NCI-H2196 (cell line): ENCODE data around the gene ATP10A.

Experiments used
- DNase-seq: peaks from one replicate; lab custom pipeline; 2025; ENCODE audit not compliant: unreplicated experiment; lab: John Stamatoyannopoulos, UW

Gene ATP10A

DNA sequence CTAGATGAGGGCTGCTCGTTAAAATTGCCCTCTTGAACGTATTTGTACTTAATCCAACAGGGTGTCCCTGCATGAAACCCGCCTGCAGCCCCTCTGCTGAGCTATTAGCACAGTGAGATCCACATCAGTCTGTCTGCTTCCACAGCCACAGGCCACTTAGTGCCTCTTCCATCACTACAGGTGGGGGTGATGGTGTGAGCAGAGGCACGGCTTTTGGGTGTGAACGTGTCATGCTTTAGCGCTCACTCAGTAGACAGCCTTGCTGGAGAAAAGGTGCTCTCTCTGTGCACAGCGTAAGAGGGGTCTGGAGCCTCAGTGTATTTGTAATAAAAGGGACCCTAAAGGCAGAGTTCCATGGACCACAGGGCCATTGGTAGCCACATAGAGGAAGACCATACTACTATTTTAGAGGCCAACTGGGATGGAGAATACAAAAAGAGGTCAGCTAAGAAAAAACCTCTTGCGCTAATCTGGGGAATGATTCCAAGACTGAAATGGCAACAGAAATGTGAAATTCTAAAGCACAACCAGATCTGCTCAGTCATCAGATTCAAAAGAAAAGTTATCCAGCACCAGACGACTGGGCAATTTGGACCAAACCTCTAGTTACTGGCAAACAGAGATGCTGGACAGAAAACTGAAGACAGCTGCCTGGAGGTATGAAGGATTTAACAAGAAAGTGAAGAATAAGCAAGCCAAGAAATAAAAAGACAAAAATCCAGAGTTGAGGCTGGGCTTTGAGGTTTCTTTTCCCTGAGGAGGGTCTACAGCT, 120.2 kb downstream of the ATP10A start:
- no peak for DNase-seq

DNA sequence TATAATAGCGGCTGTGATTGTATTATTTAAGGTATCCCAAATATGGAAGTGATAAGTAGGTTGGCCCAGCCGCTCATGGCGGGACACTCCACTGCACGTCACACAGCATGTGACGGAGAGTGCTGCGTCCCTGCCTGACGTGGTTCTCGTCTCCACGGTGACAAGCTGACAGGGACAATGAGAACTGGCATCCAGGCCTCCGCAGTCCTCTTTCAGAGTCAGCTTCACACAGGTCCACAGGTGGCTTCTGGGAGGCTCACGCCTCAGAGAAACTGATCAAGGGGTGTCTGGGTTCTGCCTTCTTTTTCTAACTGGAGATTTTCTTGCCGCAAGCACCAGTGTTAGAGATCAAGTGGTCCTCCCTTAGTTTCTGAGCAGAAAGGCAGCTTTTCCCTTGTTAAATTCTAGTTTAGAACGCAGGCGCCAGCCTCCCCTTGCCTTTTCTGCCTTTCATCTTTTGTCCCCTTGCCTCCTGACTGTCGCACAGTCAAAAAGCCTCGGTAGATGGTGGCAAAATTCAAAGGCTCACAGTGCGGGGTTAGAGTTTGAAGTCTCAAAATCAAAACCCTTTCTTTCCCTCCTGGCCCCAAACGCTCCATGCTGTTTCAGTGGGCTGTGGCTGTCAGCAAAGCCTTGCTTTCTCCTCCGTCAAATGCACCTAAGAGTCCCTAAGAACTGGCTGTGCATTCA, 120.9 kb downstream of the ATP10A start:
- DNase-seq, result no peak

- DNase-seq, result no peak
Measured at GRCh38 chr15:25741256-25741580, 121.9 kb downstream of the ATP10A start.

DNA sequence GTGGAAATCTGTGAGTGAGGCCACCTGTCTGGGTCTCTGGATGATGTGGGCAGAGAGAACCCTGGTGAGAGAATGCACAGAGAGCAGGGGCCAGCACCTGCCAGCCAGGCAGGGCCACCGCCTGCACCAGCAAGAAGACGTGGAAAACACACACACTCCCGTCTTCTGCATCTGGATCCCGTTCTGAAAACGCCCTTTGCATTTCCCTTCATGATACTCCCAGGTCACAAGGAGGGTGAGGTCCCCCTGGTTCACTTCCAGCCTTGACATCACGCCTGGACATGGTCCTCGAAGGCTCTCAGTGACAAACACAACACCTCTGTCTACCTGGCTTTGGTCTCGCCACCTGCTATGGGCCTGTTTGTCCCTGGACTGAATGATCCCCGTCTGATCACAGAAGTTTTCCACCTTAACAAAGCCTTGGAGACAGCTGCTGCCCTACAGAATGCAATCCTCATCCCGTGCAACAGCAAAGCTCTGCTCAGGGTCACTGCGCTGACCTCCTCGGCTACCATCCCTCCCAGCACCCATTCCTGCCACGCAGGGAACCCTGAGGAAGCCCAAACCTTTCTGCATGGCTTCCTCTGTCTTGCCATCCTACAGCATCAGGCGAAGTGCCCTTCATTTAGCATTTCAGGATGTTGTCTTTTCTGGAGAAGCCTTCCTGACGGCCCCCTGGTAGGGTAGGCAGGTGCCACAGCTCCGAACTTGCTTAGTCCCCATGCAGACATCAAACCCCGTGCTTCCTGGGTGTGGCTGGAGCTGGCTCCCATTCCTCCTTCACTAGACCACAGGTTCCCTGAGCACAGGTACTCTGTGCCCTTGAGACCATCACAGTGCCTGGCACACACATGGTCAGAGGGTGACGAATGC, 122.5 kb downstream of the ATP10A start:
- DNase-seq, result no peak

DNA sequence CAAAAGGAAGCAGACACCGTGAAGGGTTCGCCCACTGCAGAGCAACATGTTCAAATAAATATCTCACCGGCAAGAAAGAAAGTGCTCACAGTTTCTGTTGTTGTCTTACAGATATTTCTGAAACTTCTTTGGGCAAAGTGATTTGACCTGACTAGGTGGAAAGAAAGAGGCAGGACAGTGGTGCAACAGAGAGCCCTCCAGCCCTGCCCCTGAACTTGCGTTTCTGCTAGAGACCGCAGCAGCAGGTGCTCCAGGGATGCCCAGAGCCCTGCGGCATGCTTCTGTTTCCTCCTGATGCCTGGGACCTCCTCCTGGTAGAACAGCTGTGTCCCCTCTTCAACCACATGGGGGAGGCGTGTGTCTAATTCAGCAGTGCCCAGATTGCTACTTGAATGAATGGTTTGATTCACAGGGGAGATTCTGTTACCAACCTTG, 123.4 kb downstream of the ATP10A start:
- DNase-seq, result no peak

- DNase-seq, result no peak
Measured at GRCh38 chr15:25738171-25738965, 124.8 kb downstream of the ATP10A start.

DNA sequence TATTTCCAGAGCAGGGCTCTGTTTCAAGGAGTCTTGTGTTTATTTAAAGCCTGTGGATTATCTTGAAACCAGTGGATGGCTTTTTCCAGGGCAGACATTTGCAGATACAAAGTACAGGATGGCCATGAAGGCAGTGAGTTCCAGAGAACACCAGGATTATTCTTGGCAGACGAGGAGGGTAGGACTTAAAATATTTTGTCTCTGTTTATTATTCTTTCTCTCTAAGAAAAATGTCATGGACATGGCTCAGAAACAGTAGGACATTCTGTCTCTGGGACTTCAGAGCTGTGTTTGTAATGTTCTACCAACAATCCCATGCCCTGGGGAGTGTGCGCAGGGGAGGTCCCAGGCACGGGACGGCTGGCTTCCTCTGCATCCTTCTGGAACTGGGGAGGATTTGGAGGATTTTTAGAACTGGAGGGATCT, 125.9 kb downstream of the ATP10A start:
- no peak for DNase-seq

GRCh38 chr15:25736461-25736860, 126.7 kb downstream of the ATP10A start:
- no peak for DNase-seq

DNA sequence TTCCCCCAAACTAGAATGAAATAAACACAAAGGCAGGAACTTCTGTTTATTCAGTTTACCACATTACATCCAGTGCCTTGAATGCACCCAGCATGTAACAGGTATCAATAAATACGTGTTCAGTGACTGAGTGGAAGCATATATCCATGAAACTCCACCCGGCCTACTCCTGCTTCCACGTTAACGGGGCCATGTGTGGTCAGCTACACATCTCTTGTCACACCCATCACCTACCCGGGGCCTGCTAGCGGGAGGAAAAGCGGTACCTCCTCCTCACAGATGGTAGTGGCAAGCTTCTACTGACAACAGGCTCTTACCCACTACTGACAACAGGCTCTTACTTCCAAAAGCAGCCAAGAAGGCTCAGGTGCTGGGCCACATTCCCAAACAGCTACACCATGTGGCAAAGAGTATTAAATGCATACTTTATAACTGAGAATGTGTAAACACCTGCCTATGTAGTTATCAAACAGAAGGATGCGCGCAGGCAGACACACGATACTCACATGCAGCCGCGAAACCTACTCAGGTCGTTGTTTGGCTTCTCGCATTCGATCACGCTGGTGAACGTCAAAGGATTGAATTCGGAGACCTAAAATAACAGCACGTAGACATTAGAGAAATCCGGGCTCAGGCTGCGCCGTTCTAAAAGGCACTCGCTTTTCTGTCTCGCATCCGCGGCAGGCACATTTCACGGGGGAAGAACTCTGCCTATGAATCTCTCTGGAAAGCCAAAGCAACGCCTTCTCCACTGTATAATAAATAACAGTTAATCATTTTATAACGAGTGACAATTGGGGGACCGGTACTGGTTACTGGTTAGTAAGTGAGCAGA, 127.4 kb downstream of the ATP10A start:
- DNase-seq, result no peak

GRCh38 chr15:25734680-25735355, 128.3 kb downstream of the ATP10A start:
- DNase-seq, result no peak

DNA sequence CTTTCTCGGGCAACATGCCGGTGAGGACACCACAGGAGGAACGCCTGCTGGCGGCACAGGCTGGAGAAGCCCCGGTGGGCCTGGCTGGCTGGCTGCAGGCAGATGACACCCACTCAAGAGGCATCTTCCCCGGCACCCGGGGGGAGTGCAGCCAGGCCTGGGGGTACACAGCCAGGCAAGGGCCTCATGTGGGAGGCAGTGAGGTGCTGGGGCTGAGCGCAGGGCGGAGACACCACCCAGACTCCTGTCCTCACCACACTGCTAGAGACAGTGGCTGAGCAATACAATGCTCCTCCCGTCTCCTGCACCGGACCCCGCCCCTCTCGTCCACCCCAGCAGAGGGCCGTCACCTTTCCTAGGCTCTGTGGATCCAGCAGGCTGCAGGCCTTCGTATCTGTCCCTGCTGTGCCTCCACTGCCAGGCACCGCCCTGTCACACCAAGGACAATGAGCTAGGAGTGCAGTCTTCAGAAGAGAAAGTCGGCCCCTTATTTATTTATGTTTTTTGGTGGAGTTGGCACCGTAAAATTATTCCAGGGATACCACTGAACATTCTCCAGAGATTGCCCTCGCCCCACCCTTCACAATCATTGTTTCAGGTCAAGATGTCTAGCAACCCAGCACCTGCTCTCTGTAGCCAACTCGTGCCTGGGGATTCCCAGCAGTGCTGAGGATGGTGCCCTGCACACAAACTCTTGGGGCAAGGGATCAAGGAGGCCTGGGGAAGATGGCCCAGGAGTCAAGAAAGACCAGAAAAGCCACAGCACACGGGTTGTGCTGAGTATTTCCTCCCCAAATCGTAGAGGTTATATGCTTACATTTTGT, 129.1 kb downstream of the ATP10A start:
- DNase-seq, result no peak

- DNase-seq, result no peak
Measured at GRCh38 chr15:25733036-25733855, 129.9 kb downstream of the ATP10A start.

DNA sequence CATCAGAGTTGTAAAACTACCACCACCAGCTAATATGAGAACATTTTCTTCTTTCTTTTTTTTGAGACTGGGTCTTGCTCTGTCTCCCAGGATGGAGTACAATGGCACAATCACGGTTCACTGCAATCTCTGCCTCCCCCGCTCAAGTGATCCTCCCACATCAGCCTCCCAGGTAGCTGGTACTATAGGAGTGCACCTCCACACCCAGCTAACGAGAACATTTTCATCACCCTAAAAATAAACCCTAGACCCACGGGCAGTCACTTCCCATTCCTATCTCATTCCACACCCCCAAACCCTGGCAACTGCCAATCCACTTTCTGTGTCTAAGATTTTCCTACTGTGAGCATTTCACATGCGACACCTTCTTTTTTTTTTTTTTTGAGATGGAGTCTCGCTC, 130.9 kb downstream of the ATP10A start:
- DNase-seq, result no peak

- DNase-seq, result no peak
Measured at GRCh38 chr15:25731411-25731810, 131.7 kb downstream of the ATP10A start.

GRCh38 chr15:25730918-25731317, 132.2 kb downstream of the ATP10A start:
- DNase-seq, result no peak

DNA sequence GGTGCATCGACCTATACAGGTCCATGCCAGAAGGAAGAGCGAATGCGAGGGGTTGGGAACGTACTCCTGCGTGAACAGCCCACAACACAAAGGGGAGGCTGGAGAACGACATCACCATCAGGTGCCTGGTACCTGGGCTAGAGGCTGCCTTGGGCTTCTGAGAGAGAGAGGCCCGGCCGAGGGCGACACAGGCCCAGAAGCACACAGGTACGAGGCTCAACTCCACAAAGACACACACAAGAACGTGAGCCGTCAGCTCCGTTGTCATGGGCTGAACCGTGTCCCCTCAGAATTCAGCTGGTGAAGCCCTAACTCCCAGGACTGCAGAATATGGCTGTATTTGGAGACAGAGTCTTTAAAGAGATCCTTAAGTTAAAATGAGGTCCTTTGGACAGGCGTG, 134.3 kb downstream of the ATP10A start:
- DNase-seq, result no peak

GRCh38 chr15:25727867-25728600, 135.1 kb downstream of the ATP10A start:
- no peak for DNase-seq
